ENCODE measurements around the gene SHISA5.
"Not testable (repeated sequence)": the region's sequence is repeated elsewhere in the genome, so short reads cannot be mapped to it uniquely, and the experiment has no call there.

SHISA5 gene

GRCh38 chr3:48477959-48478520, 25.9 kb downstream of the SHISA5 start:
- DNase-seq (ENCODE audit: low spot score), result no peak

- no peak for DNase-seq (ENCODE audit: low spot score)
Observed at GRCh38 chr3:48476426-48477053, 27.4 kb downstream of the SHISA5 start.

- DNase-seq (ENCODE audit: low spot score), result no peak
Observed at GRCh38 chr3:48475188-48475587, 28.8 kb downstream of the SHISA5 start.

GRCh38 chr3:48474619-48475018, 29.4 kb downstream of the SHISA5 start:
- DNase-seq (ENCODE audit: low spot score), result no peak

- not testable (repeated sequence) for DNase-seq (ENCODE audit: low spot score)
Observed at GRCh38 chr3:48474031-48474430, 29.9 kb downstream of the SHISA5 start.

GRCh38 chr3:48473617-48473952, 30.4 kb downstream of the SHISA5 start:
- no peak for DNase-seq (ENCODE audit: low spot score)

GRCh38 chr3:48472923-48473616, 30.9 kb downstream of the SHISA5 start:
- DNase-seq (ENCODE audit: low spot score), result peak; percentile 94

GRCh38 chr3:48472673-48472922, 31.4 kb downstream of the SHISA5 start:
- DNase-seq (ENCODE audit: low spot score), result no peak

- no peak for DNase-seq (ENCODE audit: low spot score)
Observed at GRCh38 chr3:48470286-48470685, 33.7 kb downstream of the SHISA5 start.

GRCh38 chr3:48469046-48469915, 34.7 kb downstream of the SHISA5 start:
- DNase-seq (ENCODE audit: low spot score), result no peak

GRCh38 chr3:48468329-48468731, 35.6 kb downstream of the SHISA5 start:
- DNase-seq (ENCODE audit: low spot score), result no peak

- no peak for DNase-seq (ENCODE audit: low spot score)
Observed at GRCh38 chr3:48467473-48468267, 36.3 kb downstream of the SHISA5 start.

- DNase-seq (ENCODE audit: low spot score), result no peak
Observed at GRCh38 chr3:48467110-48467454, 36.9 kb downstream of the SHISA5 start.

GRCh38 chr3:48466386-48467109, 37.4 kb downstream of the SHISA5 start:
- peak; percentile 27 for DNase-seq (ENCODE audit: low spot score)

GRCh38 chr3:48465531-48466378, 38.2 kb downstream of the SHISA5 start:
- DNase-seq (ENCODE audit: low spot score), result peak; percentile 76

- no peak for DNase-seq (ENCODE audit: low spot score)
Observed at GRCh38 chr3:48465237-48465530, 38.8 kb downstream of the SHISA5 start.

GRCh38 chr3:48464713-48465221, 39.2 kb downstream of the SHISA5 start:
- no peak for DNase-seq (ENCODE audit: low spot score)

- DNase-seq (ENCODE audit: low spot score), result no peak
Observed at GRCh38 chr3:48463703-48464102, 40.3 kb downstream of the SHISA5 start.

- not testable (repeated sequence) for DNase-seq (ENCODE audit: low spot score)
Observed at GRCh38 chr3:48461767-48462166, 42.2 kb downstream of the SHISA5 start.

GRCh38 chr3:48460517-48460902, 43.5 kb downstream of the SHISA5 start:
- no peak for DNase-seq (ENCODE audit: low spot score)

All from CD4-positive, alpha-beta T cell treated with Interleukin-2 at 100 ng/mL for 4 hours (primary cell).